Breast epithelium (tissue), 3 donors: ENCODE results near the gene CCDC80.

Source experiments
- POLR2A ChIP-seq: fragments of 450-650 bp; IDR thresholded peaks from one replicate; pipeline ENCODE4 v1.6.1; 2016; ENCODE audit warnings: antibody characterized with exemption, mild to moderate bottlenecking, moderate library complexity
- POLR2AphosphoS5 ChIP-seq, 3 donors: sonication (generic); formaldehyde crosslinking; IDR thresholded peaks; one replicate each; pipeline ENCODE4 v1.6.1; 2017; ENCODE audit warnings: antibody characterized with exemption in 3 of 3
- TF ChIP-seq, protein P1 (sequence below), 3 donors: fragments of 450-650 bp; IDR thresholded peaks; one replicate each; pipeline ENCODE4 v1.5.1; 2016 to 2017; ENCODE audit warnings: antibody characterized with exemption in 3 of 3, mild to moderate bottlenecking in 3 of 3, moderate library complexity in 3 of 3

DNA sequence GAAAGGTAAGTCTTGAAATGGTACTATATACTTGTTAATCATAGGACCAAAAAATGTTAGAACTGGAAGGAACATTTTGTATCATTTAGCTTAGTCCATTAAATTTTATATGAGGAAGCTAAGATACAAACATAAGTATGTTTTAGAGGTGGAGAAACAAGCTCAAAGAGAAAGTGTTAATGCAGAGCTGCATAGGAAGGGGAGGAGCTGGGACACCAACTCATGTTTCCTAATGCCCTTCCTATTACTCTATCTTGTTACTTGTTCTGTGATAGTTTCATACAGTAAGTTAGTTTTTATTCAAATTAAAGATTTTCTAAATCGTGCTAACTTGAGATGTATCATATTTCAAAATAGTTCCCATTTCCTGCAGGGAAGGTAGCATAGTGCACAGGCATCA, 71.7 kb downstream of the CCDC80 start:
- TF ChIP-seq, protein P1, sequence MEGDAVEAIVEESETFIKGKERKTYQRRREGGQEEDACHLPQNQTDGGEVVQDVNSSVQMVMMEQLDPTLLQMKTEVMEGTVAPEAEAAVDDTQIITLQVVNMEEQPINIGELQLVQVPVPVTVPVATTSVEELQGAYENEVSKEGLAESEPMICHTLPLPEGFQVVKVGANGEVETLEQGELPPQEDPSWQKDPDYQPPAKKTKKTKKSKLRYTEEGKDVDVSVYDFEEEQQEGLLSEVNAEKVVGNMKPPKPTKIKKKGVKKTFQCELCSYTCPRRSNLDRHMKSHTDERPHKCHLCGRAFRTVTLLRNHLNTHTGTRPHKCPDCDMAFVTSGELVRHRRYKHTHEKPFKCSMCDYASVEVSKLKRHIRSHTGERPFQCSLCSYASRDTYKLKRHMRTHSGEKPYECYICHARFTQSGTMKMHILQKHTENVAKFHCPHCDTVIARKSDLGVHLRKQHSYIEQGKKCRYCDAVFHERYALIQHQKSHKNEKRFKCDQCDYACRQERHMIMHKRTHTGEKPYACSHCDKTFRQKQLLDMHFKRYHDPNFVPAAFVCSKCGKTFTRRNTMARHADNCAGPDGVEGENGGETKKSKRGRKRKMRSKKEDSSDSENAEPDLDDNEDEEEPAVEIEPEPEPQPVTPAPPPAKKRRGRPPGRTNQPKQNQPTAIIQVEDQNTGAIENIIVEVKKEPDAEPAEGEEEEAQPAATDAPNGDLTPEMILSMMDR (IDR thresholded peaks at IDR 0.05): no peak
- TF ChIP-seq POLR2A: no peak
- no peak for TF ChIP-seq POLR2AphosphoS5 (IDR thresholded peaks at IDR 0.05)
